Neural cell (in vitro differentiated cells): ENCODE measurements around the gene FGF11. TPM values are rescaled to one million over a fixed set of nuclear protein-coding genes. Genes with fewer than 3 reads are reported as not detected.
A peak's percentile ranks its signal among the peaks of the same experiment; 100 is the strongest.

Experiments
- H2AFZ ChIP-seq: fragments of 200-600, 300-800 bp; sonication (generic), shearing (Covaris generic); 2 replicates; pipeline ENCODE4 v1.6.0; 2014; ENCODE audit warnings: low read depth, mild to moderate bottlenecking, antibody characterized with exemption, low read length, moderate library complexity
- H3F3A ChIP-seq: fragments of 200-600 bp; shearing (Covaris generic); 2 replicates; pipeline ENCODE4 v1.6.1; 2016; ENCODE audit warnings: mild to moderate bottlenecking, moderate library complexity, mixed read lengths, antibody characterized with exemption, low read length; ENCODE audit not compliant: insufficient read depth, poor library complexity, severe bottlenecking
- H3K27ac ChIP-seq: fragments of 200-600, 300-800 bp; sonication (generic), shearing (Covaris generic); 2 replicates; pipeline ENCODE4 v1.5.1; 2014; ENCODE audit warnings: mild to moderate bottlenecking, low read length, moderate library complexity
- H3K27me3 ChIP-seq: fragments of 300-800, 200-600 bp; sonication (generic), shearing (Covaris generic); 2 replicates; pipeline ENCODE4 v1.6.0; 2014; ENCODE audit warnings: mild to moderate bottlenecking, low read depth, low read length, moderate library complexity; ENCODE audit not compliant: insufficient read depth
- H3K36me3 ChIP-seq: fragments of 300-800, 200-600 bp; sonication (generic), shearing (Covaris generic); 2 replicates; pipeline ENCODE4 v1.5.1; 2014; ENCODE audit warnings: mild to moderate bottlenecking, antibody characterized with exemption, low read length, moderate library complexity; ENCODE audit not compliant: insufficient read depth
- H3K4me2 ChIP-seq: fragments of 300-800, 200-600 bp; sonication (generic), shearing (Covaris generic); 2 replicates; pipeline ENCODE4 v1.6.0; 2014; ENCODE audit warnings: mild to moderate bottlenecking, low read length
- H3K4me3 ChIP-seq: fragments of 300-800, 200-600 bp; sonication (generic), shearing (Covaris generic); 2 replicates; pipeline ENCODE4 v1.5.1; 2014; ENCODE audit warnings: mild to moderate bottlenecking, low read length, moderate library complexity
- H3K79me2 ChIP-seq: fragments of 200-600 bp; shearing (Covaris generic); replicated peaks from 2 replicates; pipeline ENCODE4 v1.6.0; 2014; ENCODE audit warnings: mild to moderate bottlenecking, low read length, moderate library complexity; ENCODE audit not compliant: insufficient read depth
- H3K9ac ChIP-seq: fragments of 300-800, 200-600 bp; sonication (generic), shearing (Covaris generic); 2 replicates; pipeline ENCODE4 v1.6.1; 2016; ENCODE audit warnings: mild to moderate bottlenecking, low read length, mixed read lengths
- H3K9me2 ChIP-seq: fragments of 200-600 bp; shearing (Covaris generic); 2 replicates; pipeline ENCODE4 v1.6.1; 2016; ENCODE audit warnings: mild to moderate bottlenecking, low read length, mixed read lengths; ENCODE audit not compliant: insufficient read depth
- H3K9me3 ChIP-seq: fragments of 200-600, 300-800 bp; sonication (generic), shearing (Covaris generic); 2 replicates; pipeline ENCODE4 v1.6.1; 2016; ENCODE audit warnings: mild to moderate bottlenecking, mixed run types, low read length, moderate library complexity, mixed read lengths
- H4K20me1 ChIP-seq: fragments of 200-600 bp; shearing (Covaris generic); 2 replicates; pipeline ENCODE4 v1.6.1; 2016; ENCODE audit warnings: mild to moderate bottlenecking, mixed run types; ENCODE audit not compliant: insufficient read depth
- EP300 ChIP-seq: fragments of 450-650 bp; conservative IDR thresholded peaks from 2 replicates; pipeline ENCODE4 v1.6.1; 2014; ENCODE audit warnings: antibody characterized with exemption, mild to moderate bottlenecking, moderate library complexity; ENCODE audit not compliant: poor library complexity, severe bottlenecking
- EZH2 ChIP-seq: fragments of 200-600, 300-800 bp; shearing (Covaris generic), sonication (generic); IDR thresholded peaks from 2 replicates; pipeline ENCODE4 v1.6.1; 2014; ENCODE audit warnings: antibody characterized with exemption, low read length, borderline replicate concordance, mild to moderate bottlenecking; ENCODE audit not compliant: insufficient read depth, poor library complexity, severe bottlenecking
- MXI1 ChIP-seq: fragments of 450-650 bp; conservative IDR thresholded peaks from 2 replicates; pipeline ENCODE4 v1.6.1; 2014; ENCODE audit warnings: antibody characterized with exemption, mild to moderate bottlenecking; ENCODE audit not compliant: poor library complexity, severe bottlenecking
- POLR2AphosphoS5 ChIP-seq: IDR thresholded peaks from 2 replicates; pipeline ENCODE4 v1.6.1; 2012
- RAD21 ChIP-seq: fragments of 450-650 bp; conservative IDR thresholded peaks from 2 replicates; pipeline ENCODE4 v1.6.1; 2014; ENCODE audit warnings: antibody characterized with exemption, mild to moderate bottlenecking, moderate library complexity
- REST ChIP-seq: IDR thresholded peaks from 2 replicates; pipeline ENCODE4 v1.6.1; 2012; ENCODE audit warnings: borderline replicate concordance
- SMC3 ChIP-seq: fragments of 450-650 bp; conservative IDR thresholded peaks from 2 replicates; pipeline ENCODE4 v1.6.1; 2014; ENCODE audit warnings: antibody characterized with exemption, mild to moderate bottlenecking, moderate library complexity; ENCODE audit not compliant: poor library complexity
- TAF1 ChIP-seq: IDR thresholded peaks from 2 replicates; pipeline ENCODE4 v1.6.1; 2012; ENCODE audit warnings: low read depth
- polyA plus RNA-seq: library from polyadenylated mRNA; depleted of rRNA; stranded (reverse); fragments of >200 nt; gene quantifications from 2 replicates; pipeline ENCODE4 v1.2.3, GENCODE V29; 2014
- TF ChIP-seq, protein P1 (sequence below): fragments of 450-650 bp; IDR thresholded peaks from 2 replicates; pipeline ENCODE4 v1.5.1; 2014; ENCODE audit warnings: antibody characterized with exemption, mild to moderate bottlenecking, moderate library complexity; ENCODE audit not compliant: poor library complexity, severe bottlenecking

FGF11 gene
- polyA plus RNA-seq, 1 donor from 2014 or later: 16.4 TPM

DNA sequence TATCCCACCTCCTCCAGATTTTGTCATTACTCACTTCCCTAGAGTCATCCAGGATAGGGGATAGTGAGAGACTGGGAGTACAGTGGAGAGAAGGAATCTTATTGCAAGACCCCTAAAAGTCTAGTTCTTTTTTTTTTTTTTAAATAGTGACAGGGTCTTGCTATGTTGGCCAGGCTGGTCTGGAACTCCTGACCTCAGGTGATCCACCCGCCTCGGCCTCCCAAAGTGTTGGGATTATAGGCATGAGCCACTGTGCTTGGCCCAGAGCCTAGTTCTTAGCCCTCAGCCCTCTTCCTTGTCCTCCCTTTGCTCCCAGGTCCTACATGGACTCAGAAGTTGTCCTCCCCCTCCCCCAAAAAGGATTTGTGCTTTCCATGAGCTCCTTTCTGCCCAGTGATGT is 2.8 kb downstream of the FGF11 start:
- H3K27me3 ChIP-seq: peaks cover 38% of the 10 kb centered on the region
- H3K9me3 ChIP-seq: no peaks in the 10 kb centered on the region
- peak overlapping the region; percentile 85 for H3K4me3 ChIP-seq
- H3K9me2 ChIP-seq: no peaks in the 10 kb centered on the region
- H3K9ac ChIP-seq: peak overlapping the region; percentile 97
- H3K27ac ChIP-seq: peak overlapping the region; percentile 99
- no peaks in the 10 kb centered on the region for H3K79me2 ChIP-seq
- no peak overlapping the region for H2AFZ ChIP-seq
- H3K4me2 ChIP-seq: peak overlapping the region; percentile 79
- no peaks in the 10 kb centered on the region for H3K36me3 ChIP-seq
- no peaks in the 10 kb centered on the region for H4K20me1 ChIP-seq
- H3F3A ChIP-seq: peaks cover 4% of the 10 kb centered on the region
- no peak for TF ChIP-seq EP300
- no peak for TF ChIP-seq RAD21
- TF ChIP-seq, protein P1, sequence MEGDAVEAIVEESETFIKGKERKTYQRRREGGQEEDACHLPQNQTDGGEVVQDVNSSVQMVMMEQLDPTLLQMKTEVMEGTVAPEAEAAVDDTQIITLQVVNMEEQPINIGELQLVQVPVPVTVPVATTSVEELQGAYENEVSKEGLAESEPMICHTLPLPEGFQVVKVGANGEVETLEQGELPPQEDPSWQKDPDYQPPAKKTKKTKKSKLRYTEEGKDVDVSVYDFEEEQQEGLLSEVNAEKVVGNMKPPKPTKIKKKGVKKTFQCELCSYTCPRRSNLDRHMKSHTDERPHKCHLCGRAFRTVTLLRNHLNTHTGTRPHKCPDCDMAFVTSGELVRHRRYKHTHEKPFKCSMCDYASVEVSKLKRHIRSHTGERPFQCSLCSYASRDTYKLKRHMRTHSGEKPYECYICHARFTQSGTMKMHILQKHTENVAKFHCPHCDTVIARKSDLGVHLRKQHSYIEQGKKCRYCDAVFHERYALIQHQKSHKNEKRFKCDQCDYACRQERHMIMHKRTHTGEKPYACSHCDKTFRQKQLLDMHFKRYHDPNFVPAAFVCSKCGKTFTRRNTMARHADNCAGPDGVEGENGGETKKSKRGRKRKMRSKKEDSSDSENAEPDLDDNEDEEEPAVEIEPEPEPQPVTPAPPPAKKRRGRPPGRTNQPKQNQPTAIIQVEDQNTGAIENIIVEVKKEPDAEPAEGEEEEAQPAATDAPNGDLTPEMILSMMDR: no peak
- TF ChIP-seq TAF1: no peak
- no peak for TF ChIP-seq POLR2AphosphoS5
- TF ChIP-seq EZH2: no peak
- no peak for TF ChIP-seq REST
- TF ChIP-seq MXI1: no peak
- TF ChIP-seq SMC3: no peak

DNA sequence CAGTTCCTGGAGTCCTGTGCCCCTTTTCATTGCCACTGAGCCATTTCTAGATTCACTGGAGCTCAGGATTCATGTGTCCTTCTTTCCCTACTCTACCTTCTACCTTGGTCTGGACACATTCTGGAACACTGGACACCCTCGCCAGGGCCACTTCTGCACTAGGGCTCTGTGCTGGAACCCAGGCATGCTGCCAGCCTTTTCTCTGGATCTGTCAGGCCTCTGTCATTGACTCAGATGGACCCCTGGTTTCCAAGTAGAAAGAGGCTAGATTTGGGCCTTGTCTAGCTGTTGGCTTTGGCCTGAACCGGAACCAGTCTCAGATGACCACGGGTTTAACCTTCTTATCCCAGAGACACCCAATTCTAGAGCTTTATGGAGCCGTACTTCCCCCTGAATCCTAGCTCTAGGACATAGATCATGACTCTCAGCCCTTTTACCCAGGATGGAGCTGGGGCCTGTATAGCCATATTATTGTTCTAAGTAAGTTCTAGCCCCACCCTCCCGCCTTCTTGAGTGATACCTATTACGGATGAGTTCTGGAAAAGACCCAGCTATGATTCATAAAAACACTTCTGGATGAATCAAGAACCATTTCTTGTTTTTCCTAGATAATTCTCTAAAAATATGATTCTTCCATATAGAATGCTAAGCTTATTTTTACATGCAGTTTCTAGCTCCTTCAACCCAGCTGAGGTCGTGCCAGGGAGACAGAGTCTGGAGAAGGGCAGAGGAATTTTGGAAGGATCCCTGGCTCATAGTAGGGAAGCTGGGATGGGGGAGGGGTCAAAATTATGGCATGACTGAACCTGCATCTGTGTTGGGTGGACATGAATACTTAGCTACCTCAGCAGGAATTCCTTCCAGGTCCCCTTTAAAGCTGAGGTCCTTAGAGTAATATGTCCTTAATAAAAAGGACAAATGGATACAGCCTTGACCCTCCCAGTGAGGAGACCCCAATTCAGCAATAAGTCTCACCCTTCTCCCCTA is 4.5 kb downstream of the FGF11 start:
- H3K27ac ChIP-seq: no peak overlapping the region
- no peak overlapping the region for H3K4me2 ChIP-seq
- TF ChIP-seq EP300 (no peak), REST (no peak), POLR2AphosphoS5 (no peak), MXI1 (no peak), EZH2 (no peak), TAF1 (no peak), RAD21 (no peak), SMC3 (no peak)
- TF ChIP-seq, protein P1: no peak
- H3K9me3 ChIP-seq: no peaks in the 10 kb centered on the region
- no peaks in the 10 kb centered on the region for H3K36me3 ChIP-seq
- no peaks in the 10 kb centered on the region for H4K20me1 ChIP-seq
- H3K4me3 ChIP-seq: no peak overlapping the region
- no peaks in the 10 kb centered on the region for H3F3A ChIP-seq
- no peaks in the 10 kb centered on the region for H3K79me2 ChIP-seq
- no peak overlapping the region for H3K9ac ChIP-seq
- no peak overlapping the region for H2AFZ ChIP-seq
- no peaks in the 10 kb centered on the region for H3K9me2 ChIP-seq
- H3K27me3 ChIP-seq: peaks cover 24% of the 10 kb centered on the region
